HEK293 (cell line): ENCODE measurements around the gene TTC34.

Experiments used
- ZNF223 ChIP-seq: fragments of 450-650 bp; formaldehyde crosslinking; IDR thresholded peaks from 2 replicates; pipeline ENCODE4 v1.5.1; 2016; ENCODE audit warnings: missing biosample characterization, missing genetic modification characterization
- ZNF544 ChIP-seq: fragments of 450-650 bp; formaldehyde crosslinking; IDR thresholded peaks from 2 replicates; pipeline ENCODE4 v1.5.0; 2017; ENCODE audit warnings: missing biosample characterization, missing genetic modification characterization
- ZNF837 ChIP-seq: fragments of 450-650 bp; formaldehyde crosslinking; IDR thresholded peaks from 2 replicates; pipeline ENCODE4 v1.5.1; 2016; ENCODE audit warnings: missing biosample characterization, missing genetic modification characterization
- TF ChIP-seq, protein P1 (sequence below): fragments of 450-650 bp; formaldehyde crosslinking; IDR thresholded peaks from 2 replicates; pipeline ENCODE4 v1.5.1; 2017; ENCODE audit warnings: missing biosample characterization, missing genetic modification characterization
- TF ChIP-seq, protein P2 (sequence below): fragments of 450-650 bp; formaldehyde crosslinking; IDR thresholded peaks from 2 replicates; pipeline ENCODE4 v1.5.1; 2016; ENCODE audit warnings: missing biosample characterization, missing genetic modification characterization
- TF ChIP-seq, protein P3 (sequence below): fragments of 450-650 bp; formaldehyde crosslinking; conservative IDR thresholded peaks from 2 replicates; pipeline ENCODE4 v1.5.1; 2016; ENCODE audit warnings: low read depth, missing biosample characterization, missing genetic modification characterization
- TF ChIP-seq, protein P4 (sequence below): fragments of 450-650 bp; formaldehyde crosslinking; IDR thresholded peaks from 2 replicates; pipeline ENCODE4 v1.5.1; 2016; ENCODE audit warnings: missing biosample characterization, missing genetic modification characterization

DNA sequence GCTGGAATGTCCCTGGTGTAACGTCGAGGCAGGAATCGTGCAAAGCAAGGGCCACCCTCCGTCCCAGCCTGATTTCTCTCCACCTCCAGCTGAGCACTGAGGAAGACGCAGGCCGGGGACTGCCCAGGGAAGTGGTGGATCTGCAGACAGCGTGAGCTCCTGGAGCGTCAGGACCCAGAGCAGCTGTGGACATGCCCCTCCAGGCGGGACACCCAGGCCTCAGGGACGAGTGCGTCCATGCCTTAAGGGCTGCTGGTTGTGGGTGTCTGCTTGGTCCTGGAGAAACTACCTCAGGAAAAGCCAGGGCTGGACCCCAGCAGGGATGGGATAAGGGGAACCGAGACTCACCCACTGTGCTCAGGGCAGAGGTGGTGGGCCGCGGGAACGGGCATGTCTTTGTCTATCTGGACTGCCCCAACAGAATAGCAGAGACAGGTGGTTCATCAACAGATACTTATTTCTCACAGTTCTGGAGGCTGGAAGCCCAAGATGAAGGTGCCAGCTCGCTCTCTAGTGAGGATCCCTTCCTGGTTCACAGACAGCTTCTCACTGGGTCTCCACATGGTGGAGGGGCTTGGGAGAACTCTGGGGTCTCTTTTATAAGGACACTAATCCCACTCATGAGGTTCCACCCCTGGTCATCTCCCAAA lies 162.9 kb downstream of the TTC34 start:
- TF ChIP-seq, protein P1, sequence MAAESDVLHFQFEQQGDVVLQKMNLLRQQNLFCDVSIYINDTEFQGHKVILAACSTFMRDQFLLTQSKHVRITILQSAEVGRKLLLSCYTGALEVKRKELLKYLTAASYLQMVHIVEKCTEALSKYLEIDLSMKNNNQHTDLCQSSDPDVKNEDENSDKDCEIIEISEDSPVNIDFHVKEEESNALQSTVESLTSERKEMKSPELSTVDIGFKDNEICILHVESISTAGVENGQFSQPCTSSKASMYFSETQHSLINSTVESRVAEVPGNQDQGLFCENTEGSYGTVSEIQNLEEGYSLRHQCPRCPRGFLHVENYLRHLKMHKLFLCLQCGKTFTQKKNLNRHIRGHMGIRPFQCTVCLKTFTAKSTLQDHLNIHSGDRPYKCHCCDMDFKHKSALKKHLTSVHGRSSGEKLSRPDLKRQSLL (tag by site-specific recombination): no peak
- TF ChIP-seq, protein P2, sequence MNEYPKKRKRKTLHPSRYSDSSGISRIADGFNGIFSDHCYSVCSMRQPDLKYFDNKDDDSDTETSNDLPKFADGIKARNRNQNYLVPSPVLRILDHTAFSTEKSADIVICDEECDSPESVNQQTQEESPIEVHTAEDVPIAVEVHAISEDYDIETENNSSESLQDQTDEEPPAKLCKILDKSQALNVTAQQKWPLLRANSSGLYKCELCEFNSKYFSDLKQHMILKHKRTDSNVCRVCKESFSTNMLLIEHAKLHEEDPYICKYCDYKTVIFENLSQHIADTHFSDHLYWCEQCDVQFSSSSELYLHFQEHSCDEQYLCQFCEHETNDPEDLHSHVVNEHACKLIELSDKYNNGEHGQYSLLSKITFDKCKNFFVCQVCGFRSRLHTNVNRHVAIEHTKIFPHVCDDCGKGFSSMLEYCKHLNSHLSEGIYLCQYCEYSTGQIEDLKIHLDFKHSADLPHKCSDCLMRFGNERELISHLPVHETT (tag by site-specific recombination): no peak
- TF ChIP-seq, protein P3, sequence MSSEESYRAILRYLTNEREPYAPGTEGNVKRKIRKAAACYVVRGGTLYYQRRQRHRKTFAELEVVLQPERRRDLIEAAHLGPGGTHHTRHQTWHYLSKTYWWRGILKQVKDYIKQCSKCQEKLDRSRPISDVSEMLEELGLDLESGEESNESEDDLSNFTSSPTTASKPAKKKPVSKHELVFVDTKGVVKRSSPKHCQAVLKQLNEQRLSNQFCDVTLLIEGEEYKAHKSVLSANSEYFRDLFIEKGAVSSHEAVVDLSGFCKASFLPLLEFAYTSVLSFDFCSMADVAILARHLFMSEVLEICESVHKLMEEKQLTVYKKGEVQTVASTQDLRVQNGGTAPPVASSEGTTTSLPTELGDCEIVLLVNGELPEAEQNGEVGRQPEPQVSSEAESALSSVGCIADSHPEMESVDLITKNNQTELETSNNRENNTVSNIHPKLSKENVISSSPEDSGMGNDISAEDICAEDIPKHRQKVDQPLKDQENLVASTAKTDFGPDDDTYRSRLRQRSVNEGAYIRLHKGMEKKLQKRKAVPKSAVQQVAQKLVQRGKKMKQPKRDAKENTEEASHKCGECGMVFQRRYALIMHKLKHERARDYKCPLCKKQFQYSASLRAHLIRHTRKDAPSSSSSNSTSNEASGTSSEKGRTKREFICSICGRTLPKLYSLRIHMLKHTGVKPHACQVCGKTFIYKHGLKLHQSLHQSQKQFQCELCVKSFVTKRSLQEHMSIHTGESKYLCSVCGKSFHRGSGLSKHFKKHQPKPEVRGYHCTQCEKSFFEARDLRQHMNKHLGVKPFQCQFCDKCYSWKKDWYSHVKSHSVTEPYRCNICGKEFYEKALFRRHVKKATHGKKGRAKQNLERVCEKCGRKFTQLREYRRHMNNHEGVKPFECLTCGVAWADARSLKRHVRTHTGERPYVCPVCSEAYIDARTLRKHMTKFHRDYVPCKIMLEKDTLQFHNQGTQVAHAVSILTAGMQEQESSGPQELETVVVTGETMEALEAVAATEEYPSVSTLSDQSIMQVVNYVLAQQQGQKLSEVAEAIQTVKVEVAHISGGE: no peak
- TF ChIP-seq, protein P4, sequence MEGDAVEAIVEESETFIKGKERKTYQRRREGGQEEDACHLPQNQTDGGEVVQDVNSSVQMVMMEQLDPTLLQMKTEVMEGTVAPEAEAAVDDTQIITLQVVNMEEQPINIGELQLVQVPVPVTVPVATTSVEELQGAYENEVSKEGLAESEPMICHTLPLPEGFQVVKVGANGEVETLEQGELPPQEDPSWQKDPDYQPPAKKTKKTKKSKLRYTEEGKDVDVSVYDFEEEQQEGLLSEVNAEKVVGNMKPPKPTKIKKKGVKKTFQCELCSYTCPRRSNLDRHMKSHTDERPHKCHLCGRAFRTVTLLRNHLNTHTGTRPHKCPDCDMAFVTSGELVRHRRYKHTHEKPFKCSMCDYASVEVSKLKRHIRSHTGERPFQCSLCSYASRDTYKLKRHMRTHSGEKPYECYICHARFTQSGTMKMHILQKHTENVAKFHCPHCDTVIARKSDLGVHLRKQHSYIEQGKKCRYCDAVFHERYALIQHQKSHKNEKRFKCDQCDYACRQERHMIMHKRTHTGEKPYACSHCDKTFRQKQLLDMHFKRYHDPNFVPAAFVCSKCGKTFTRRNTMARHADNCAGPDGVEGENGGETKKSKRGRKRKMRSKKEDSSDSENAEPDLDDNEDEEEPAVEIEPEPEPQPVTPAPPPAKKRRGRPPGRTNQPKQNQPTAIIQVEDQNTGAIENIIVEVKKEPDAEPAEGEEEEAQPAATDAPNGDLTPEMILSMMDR: no peak
- TF ChIP-seq ZNF223 (tag by site-specific recombination) (no peak), ZNF837 (tag by site-specific recombination) (no peak), ZNF544 (tag by site-specific recombination) (no peak)
